HG02642 (cell line): ENCODE data around the gene CHRNA9.

Experiments
- ATAC-seq: cut with Tn5 transposase; IDR thresholded peaks from one replicate; pipeline ENCODE4 v1.9.1; 2021; ENCODE audit warnings: mild to moderate bottlenecking; ENCODE audit not compliant: unreplicated experiment, poor library complexity

CHRNA9 gene

GRCh38 chr4:40307627-40308497 is 27.3 kb upstream of the CHRNA9 start:
- peak; percentile 28 for ATAC-seq

- ATAC-seq, result no peak
Measured at GRCh38 chr4:40308528-40309122, 26.5 kb upstream of the CHRNA9 start.

- ATAC-seq, result peak; percentile 44
Measured at GRCh38 chr4:40309250-40309774, 25.8 kb upstream of the CHRNA9 start.

- ATAC-seq, result no peak
Measured at GRCh38 chr4:40310225-40310624, 24.9 kb upstream of the CHRNA9 start.

GRCh38 chr4:40311811-40312346 is 23.3 kb upstream of the CHRNA9 start:
- ATAC-seq, result no peak

- no peak for ATAC-seq
Measured at GRCh38 chr4:40314951-40315350, 20.2 kb upstream of the CHRNA9 start.

GRCh38 chr4:40316333-40316781 is 18.8 kb upstream of the CHRNA9 start:
- peak; percentile 41 for ATAC-seq

- ATAC-seq, result peak; percentile 57
Measured at GRCh38 chr4:40316782-40317635, 18.1 kb upstream of the CHRNA9 start.

GRCh38 chr4:40317916-40318658 is 17.0 kb upstream of the CHRNA9 start:
- no peak for ATAC-seq

GRCh38 chr4:40321574-40322275 is 13.4 kb upstream of the CHRNA9 start:
- no peak for ATAC-seq

- ATAC-seq, result no peak
Measured at GRCh38 chr4:40322811-40323210, 12.3 kb upstream of the CHRNA9 start.

- no peak for ATAC-seq
Measured at GRCh38 chr4:40323866-40324265, 11.3 kb upstream of the CHRNA9 start.

GRCh38 chr4:40325406-40326019 is 9.6 kb upstream of the CHRNA9 start:
- ATAC-seq, result peak; percentile 90

- ATAC-seq, result no peak
Measured at GRCh38 chr4:40327340-40327739, 7.8 kb upstream of the CHRNA9 start.

GRCh38 chr4:40328383-40328782 is 6.8 kb upstream of the CHRNA9 start:
- no peak for ATAC-seq

GRCh38 chr4:40329805-40330204 is 5.3 kb upstream of the CHRNA9 start:
- ATAC-seq, result no peak

GRCh38 chr4:40330536-40330935 is 4.6 kb upstream of the CHRNA9 start:
- ATAC-seq, result no peak

GRCh38 chr4:40331101-40331745 is 3.9 kb upstream of the CHRNA9 start:
- ATAC-seq, result no peak
